Liver (tissue), 3 donors: ENCODE measurements around the gene BSND.

ENCODE experiments used
- EGR1 ChIP-seq, 2 donors: IDR thresholded peaks; 2 replicates each; pipeline ENCODE4 v1.6.1; 2016 to 2018; ENCODE audit warnings: antibody characterized with exemption in 2 of 2, low read depth in 2 of 2
- FOXA1 ChIP-seq: IDR thresholded peaks from 2 replicates; pipeline ENCODE4 v1.6.1; 2016; ENCODE audit warnings: antibody characterized with exemption
- MAX ChIP-seq: IDR thresholded peaks from 2 replicates; pipeline ENCODE4 v1.6.1; 2016; ENCODE audit warnings: antibody characterized with exemption
- RAD21 ChIP-seq, 2 donors: IDR thresholded peaks; 2 replicates each; pipeline ENCODE4 v1.6.1; 2016; ENCODE audit warnings: antibody characterized with exemption in 2 of 2, mild to moderate bottlenecking in 2 of 2
- YY1 ChIP-seq: IDR thresholded peaks from 2 replicates; pipeline ENCODE4 v1.6.1; 2016; ENCODE audit warnings: antibody characterized with exemption, mild to moderate bottlenecking
- ZBTB33 ChIP-seq: IDR thresholded peaks from 2 replicates; pipeline ENCODE4 v1.6.1; 2016; ENCODE audit warnings: antibody characterized with exemption
- TF ChIP-seq, protein P1 (sequence below): fragments of 150-350 bp; IDR thresholded peaks from 2 replicates; pipeline ENCODE4 v1.5.1; 2017; ENCODE audit warnings: improper control_type of control experiment, low read depth, low read length; ENCODE audit not compliant: missing input control
- TF ChIP-seq, protein P2 (sequence below): IDR thresholded peaks from 2 replicates; pipeline ENCODE4 v1.6.1; 2016; ENCODE audit warnings: antibody characterized with exemption
- donor health status: healthy.
- donor health status: healthy.

DNA sequence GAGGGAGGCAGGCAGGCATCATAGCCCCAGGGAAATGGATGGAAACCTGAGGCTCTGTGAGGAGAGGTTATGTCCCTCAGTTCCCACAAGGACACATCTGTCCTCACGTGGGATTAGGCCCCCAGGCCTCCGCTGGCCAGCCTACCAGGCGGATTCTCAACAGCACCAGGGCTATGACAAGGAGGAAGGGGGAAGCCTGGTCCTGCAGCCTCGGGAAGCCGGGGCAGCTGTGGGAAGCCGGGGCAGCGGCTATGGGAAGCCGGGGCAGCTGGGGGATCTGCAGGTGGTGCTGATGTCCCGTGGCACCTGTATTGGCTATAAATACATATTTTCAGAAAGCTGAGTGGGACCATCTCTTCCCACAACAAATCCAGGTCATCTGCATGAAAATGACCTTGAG, 19.7 kb downstream of the BSND start:
- TF ChIP-seq YY1, result no peak
- TF ChIP-seq, protein P1, sequence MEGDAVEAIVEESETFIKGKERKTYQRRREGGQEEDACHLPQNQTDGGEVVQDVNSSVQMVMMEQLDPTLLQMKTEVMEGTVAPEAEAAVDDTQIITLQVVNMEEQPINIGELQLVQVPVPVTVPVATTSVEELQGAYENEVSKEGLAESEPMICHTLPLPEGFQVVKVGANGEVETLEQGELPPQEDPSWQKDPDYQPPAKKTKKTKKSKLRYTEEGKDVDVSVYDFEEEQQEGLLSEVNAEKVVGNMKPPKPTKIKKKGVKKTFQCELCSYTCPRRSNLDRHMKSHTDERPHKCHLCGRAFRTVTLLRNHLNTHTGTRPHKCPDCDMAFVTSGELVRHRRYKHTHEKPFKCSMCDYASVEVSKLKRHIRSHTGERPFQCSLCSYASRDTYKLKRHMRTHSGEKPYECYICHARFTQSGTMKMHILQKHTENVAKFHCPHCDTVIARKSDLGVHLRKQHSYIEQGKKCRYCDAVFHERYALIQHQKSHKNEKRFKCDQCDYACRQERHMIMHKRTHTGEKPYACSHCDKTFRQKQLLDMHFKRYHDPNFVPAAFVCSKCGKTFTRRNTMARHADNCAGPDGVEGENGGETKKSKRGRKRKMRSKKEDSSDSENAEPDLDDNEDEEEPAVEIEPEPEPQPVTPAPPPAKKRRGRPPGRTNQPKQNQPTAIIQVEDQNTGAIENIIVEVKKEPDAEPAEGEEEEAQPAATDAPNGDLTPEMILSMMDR, result no peak
- TF ChIP-seq, protein P2, sequence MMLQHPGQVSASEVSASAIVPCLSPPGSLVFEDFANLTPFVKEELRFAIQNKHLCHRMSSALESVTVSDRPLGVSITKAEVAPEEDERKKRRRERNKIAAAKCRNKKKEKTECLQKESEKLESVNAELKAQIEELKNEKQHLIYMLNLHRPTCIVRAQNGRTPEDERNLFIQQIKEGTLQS, result no peak
- no peak for TF ChIP-seq EGR1 (IDR thresholded peaks at IDR 0.05; ENCODE audit: low read depth in 2 of 2)
- TF ChIP-seq ZBTB33, result no peak
- no peak for TF ChIP-seq RAD21 (IDR thresholded peaks at IDR 0.05)
- no peak for TF ChIP-seq MAX
- no peak for TF ChIP-seq FOXA1
